ENCODE results near the gene MAN2B2.

MAN2B2 gene

DNA sequence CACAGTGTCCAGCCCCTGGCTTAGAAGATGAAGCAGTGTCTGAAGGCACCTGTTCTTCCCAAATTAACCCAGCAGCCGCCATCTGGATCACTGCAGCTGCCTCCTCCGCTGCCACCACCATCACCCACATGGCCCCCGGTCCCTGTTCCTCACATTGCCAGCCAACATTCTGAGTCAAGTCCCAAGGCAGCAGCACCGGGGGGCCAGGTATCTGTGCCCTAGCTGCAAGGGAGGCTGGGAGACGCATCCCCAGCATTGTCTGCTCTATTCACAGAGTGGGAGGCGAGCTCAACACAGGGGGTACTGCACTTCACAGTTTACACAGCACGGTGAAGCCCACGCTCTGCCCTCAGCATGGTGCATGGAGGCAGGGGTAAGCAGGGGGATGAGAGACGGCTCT lies 42.3 kb upstream of the MAN2B2 start:
- no peaks in the 10 kb centered on the region for H3K36me3 ChIP-seq (replicated peaks; ENCODE audit: insufficient read depth, low read length)
- H3K4me3 ChIP-seq (ENCODE audit: low read length): no peak overlapping the region
- no peak overlapping the region for H3K27ac ChIP-seq (ENCODE audit: low read length)
- no peaks in the 10 kb centered on the region for H3K9me2 ChIP-seq (replicated peaks; ENCODE audit: insufficient read depth, low read length)
- no peak overlapping the region for H2AFZ ChIP-seq (ENCODE audit: low read length)
- H3K4me2 ChIP-seq (ENCODE audit: low read depth, low read length): no peak overlapping the region
- no peaks in the 10 kb centered on the region for H4K20me1 ChIP-seq (ENCODE audit: insufficient read depth, low read length)
- no peaks in the 10 kb centered on the region for H3K79me2 ChIP-seq (ENCODE audit: low read length)
- TF ChIP-seq EZH2 (optimal IDR thresholded peaks at IDR 0.05; ENCODE audit: low read depth, low read length) (no peak), EZH2phosphoT487 (IDR thresholded peaks at IDR 0.05; ENCODE audit: low read length) (no peak)
- TF ChIP-seq, protein P1, sequence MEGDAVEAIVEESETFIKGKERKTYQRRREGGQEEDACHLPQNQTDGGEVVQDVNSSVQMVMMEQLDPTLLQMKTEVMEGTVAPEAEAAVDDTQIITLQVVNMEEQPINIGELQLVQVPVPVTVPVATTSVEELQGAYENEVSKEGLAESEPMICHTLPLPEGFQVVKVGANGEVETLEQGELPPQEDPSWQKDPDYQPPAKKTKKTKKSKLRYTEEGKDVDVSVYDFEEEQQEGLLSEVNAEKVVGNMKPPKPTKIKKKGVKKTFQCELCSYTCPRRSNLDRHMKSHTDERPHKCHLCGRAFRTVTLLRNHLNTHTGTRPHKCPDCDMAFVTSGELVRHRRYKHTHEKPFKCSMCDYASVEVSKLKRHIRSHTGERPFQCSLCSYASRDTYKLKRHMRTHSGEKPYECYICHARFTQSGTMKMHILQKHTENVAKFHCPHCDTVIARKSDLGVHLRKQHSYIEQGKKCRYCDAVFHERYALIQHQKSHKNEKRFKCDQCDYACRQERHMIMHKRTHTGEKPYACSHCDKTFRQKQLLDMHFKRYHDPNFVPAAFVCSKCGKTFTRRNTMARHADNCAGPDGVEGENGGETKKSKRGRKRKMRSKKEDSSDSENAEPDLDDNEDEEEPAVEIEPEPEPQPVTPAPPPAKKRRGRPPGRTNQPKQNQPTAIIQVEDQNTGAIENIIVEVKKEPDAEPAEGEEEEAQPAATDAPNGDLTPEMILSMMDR (IDR thresholded peaks at IDR 0.05; ENCODE audit: low read length): no peak
- no peaks in the 10 kb centered on the region for H3K4me1 ChIP-seq (ENCODE audit: low read length)
- no peaks in the 10 kb centered on the region for H3F3A ChIP-seq (ENCODE audit: insufficient read depth, low read length)
- no peaks in the 10 kb centered on the region for H3K9me3 ChIP-seq (replicated peaks; ENCODE audit: insufficient read depth, low read length)
- no peak overlapping the region for H3K9ac ChIP-seq (ENCODE audit: low read length)
- H3K27me3 ChIP-seq (replicated peaks; ENCODE audit: insufficient read depth, low read length): peaks cover 92% of the 10 kb centered on the region
- no peak for DNase-seq

DNA sequence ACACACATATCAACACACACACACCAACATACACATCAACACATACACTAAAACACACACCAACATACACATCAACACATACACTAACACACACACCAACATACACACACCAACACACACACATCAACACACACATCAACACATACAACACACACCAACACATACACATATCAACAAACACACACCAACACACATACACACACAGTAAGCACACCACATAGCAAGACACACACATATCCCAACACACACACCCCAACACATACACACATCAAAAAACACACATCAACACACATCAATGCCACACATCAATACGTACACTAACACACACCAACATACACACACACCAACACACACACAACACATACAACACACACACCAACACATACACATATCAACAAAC lies 40.9 kb upstream of the MAN2B2 start:
- Histone ChIP-seq H3K4me1 (ENCODE audit: low read length) (no peaks in the 10 kb centered on the region), H3K4me3 (ENCODE audit: low read length) (no peak overlapping the region), H3K4me2 (ENCODE audit: low read depth, low read length) (no peak overlapping the region), H3K9me3 (replicated peaks; ENCODE audit: insufficient read depth, low read length) (no peaks in the 10 kb centered on the region), H2AFZ (ENCODE audit: low read length) (no peak overlapping the region), H3F3A (ENCODE audit: insufficient read depth, low read length) (no peaks in the 10 kb centered on the region), H4K20me1 (ENCODE audit: insufficient read depth, low read length) (no peaks in the 10 kb centered on the region), H3K79me2 (ENCODE audit: low read length) (no peaks in the 10 kb centered on the region), H3K27ac (ENCODE audit: low read length) (no peak overlapping the region), H3K36me3 (replicated peaks; ENCODE audit: insufficient read depth, low read length) (no peaks in the 10 kb centered on the region), H3K9ac (ENCODE audit: low read length) (no peak overlapping the region), H3K9me2 (replicated peaks; ENCODE audit: insufficient read depth, low read length) (no peaks in the 10 kb centered on the region), H3K27me3 (replicated peaks; ENCODE audit: insufficient read depth, low read length) (peaks cover 96% of the 10 kb centered on the region)
- TF ChIP-seq, protein P1 (IDR thresholded peaks at IDR 0.05; ENCODE audit: low read length): no peak
- TF ChIP-seq EZH2 (optimal IDR thresholded peaks at IDR 0.05; ENCODE audit: low read depth, low read length) (no peak), EZH2phosphoT487 (IDR thresholded peaks at IDR 0.05; ENCODE audit: low read length) (no peak)
- DNase-seq: no peak

DNA sequence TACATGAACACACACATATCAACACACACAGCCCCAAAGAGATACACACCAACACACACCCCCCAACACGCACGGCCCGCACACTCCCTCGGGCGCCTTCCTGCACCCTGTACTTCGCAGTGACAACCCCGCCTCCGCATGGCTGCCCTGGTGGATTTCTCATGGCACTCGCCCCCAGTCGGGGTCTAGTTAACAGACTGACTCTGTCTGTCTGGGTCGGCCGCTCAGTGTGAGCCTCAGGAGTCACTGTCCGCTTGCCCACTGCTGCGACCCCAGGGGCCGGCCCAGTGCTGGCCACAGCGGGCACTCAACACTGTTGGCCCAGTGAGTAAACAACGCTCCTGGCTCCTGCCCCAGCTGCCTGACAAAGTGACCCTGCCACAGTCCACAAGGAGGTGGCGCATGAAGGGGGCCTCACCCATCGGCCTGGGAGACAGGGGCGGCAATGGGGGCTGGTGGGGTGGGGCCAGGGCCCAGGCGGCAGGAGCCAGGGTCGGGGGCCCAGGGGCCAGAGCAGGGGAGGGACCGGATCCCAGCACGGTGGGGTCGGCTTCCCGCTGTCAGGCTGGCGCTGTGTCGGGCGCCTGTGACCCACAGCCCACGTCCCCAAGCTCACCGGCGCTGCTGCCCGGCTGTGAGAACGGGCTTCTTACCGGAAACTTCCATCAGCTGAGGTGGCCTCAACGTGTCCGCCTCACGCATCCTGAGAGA lies 40.2 kb upstream of the MAN2B2 start:
- H3K4me1 ChIP-seq (ENCODE audit: low read length): no peaks in the 10 kb centered on the region
- H3K9me3 ChIP-seq (replicated peaks; ENCODE audit: insufficient read depth, low read length): no peaks in the 10 kb centered on the region
- no peak overlapping the region for H2AFZ ChIP-seq (ENCODE audit: low read length)
- H3K4me3 ChIP-seq (ENCODE audit: low read length): no peak overlapping the region
- H3K27me3 ChIP-seq (replicated peaks; ENCODE audit: insufficient read depth, low read length): peaks cover 96% of the 10 kb centered on the region
- DNase-seq: no peak
- H4K20me1 ChIP-seq (ENCODE audit: insufficient read depth, low read length): no peaks in the 10 kb centered on the region
- H3F3A ChIP-seq (ENCODE audit: insufficient read depth, low read length): no peaks in the 10 kb centered on the region
- H3K4me2 ChIP-seq (ENCODE audit: low read depth, low read length): no peak overlapping the region
- TF ChIP-seq, protein P1 (IDR thresholded peaks at IDR 0.05; ENCODE audit: low read length): no peak
- no peak for TF ChIP-seq EZH2 (optimal IDR thresholded peaks at IDR 0.05; ENCODE audit: low read depth, low read length)
- no peak for TF ChIP-seq EZH2phosphoT487 (IDR thresholded peaks at IDR 0.05; ENCODE audit: low read length)
- no peaks in the 10 kb centered on the region for H3K9me2 ChIP-seq (replicated peaks; ENCODE audit: insufficient read depth, low read length)
- H3K27ac ChIP-seq (ENCODE audit: low read length): no peak overlapping the region
- no peaks in the 10 kb centered on the region for H3K79me2 ChIP-seq (ENCODE audit: low read length)
- H3K9ac ChIP-seq (ENCODE audit: low read length): no peak overlapping the region
- no peaks in the 10 kb centered on the region for H3K36me3 ChIP-seq (replicated peaks; ENCODE audit: insufficient read depth, low read length)

Data from MM.1S (cell line).